Activated CD4-positive, CD25-positive, alpha-beta regulatory T cell treated with anti-CD3 and anti-CD28 coated beads, Interleukin-2, amount 50 U/mL, for 16 hours (primary cell): Measurements from ENCODE around the gene ACSL4.
"Not testable (repeated sequence)": the region's sequence is repeated elsewhere in the genome, so short reads cannot be mapped to it uniquely, and the experiment has no call there.

Experiments used
- DNase-seq: peaks from one replicate; pipeline ENCODE4 v3.0.0-alpha.2; 2020; ENCODE audit warnings: low read depth, low spot score

The ACSL4 gene

GRCh38 chrX:109732017-109732801, 848 bp downstream of the ACSL4 start:
- DNase-seq, result no peak

GRCh38 chrX:109728173-109728535, 4.9 kb downstream of the ACSL4 start:
- DNase-seq, result no peak

- not testable (repeated sequence) for DNase-seq
Measured at GRCh38 chrX:109724971-109725370, 8.1 kb downstream of the ACSL4 start.

GRCh38 chrX:109720947-109721346, 12.1 kb downstream of the ACSL4 start:
- DNase-seq, result no peak

GRCh38 chrX:109719264-109719663, 13.8 kb downstream of the ACSL4 start:
- DNase-seq, result no peak

- no peak for DNase-seq
Measured at GRCh38 chrX:109716431-109717028, 16.5 kb downstream of the ACSL4 start.

- no peak for DNase-seq
Measured at GRCh38 chrX:109714340-109714958, 18.6 kb downstream of the ACSL4 start.

GRCh38 chrX:109710181-109710580, 22.9 kb downstream of the ACSL4 start:
- DNase-seq, result no peak

- no peak for DNase-seq
Measured at GRCh38 chrX:109709129-109709631, 23.9 kb downstream of the ACSL4 start.

- no peak for DNase-seq
Measured at GRCh38 chrX:109707720-109708119, 25.3 kb downstream of the ACSL4 start.

- no peak for DNase-seq
Measured at GRCh38 chrX:109707319-109707718, 25.7 kb downstream of the ACSL4 start.

GRCh38 chrX:109704563-109704962, 28.5 kb downstream of the ACSL4 start:
- DNase-seq, result no peak

GRCh38 chrX:109697855-109698254, 35.2 kb downstream of the ACSL4 start:
- no peak for DNase-seq

- DNase-seq, result no peak
Measured at GRCh38 chrX:109696146-109696740, 36.8 kb downstream of the ACSL4 start.

GRCh38 chrX:109695637-109696036, 37.4 kb downstream of the ACSL4 start:
- no peak for DNase-seq

- no peak for DNase-seq
Measured at GRCh38 chrX:109691752-109692151, 41.3 kb downstream of the ACSL4 start.

- no peak for DNase-seq
Measured at GRCh38 chrX:109691277-109691676, 41.8 kb downstream of the ACSL4 start.

GRCh38 chrX:109687903-109688302, 45.2 kb downstream of the ACSL4 start:
- no peak for DNase-seq

GRCh38 chrX:109685656-109686078, 47.4 kb downstream of the ACSL4 start:
- DNase-seq, result no peak

- no peak for DNase-seq
Measured at GRCh38 chrX:109684136-109684535, 48.9 kb downstream of the ACSL4 start.

- DNase-seq, result no peak
Measured at GRCh38 chrX:109681475-109682081, 51.5 kb downstream of the ACSL4 start.

- no peak for DNase-seq
Measured at GRCh38 chrX:109679820-109680219, 53.2 kb downstream of the ACSL4 start.
